ENCODE data around the gene CCDC138. TPM values are rescaled to one million over a fixed set of nuclear protein-coding genes. Genes with fewer than 3 reads are reported as not detected.

CCDC138 gene
- total RNA-seq, 1 experiment from 2014 or later = 23.0 TPM

DNA sequence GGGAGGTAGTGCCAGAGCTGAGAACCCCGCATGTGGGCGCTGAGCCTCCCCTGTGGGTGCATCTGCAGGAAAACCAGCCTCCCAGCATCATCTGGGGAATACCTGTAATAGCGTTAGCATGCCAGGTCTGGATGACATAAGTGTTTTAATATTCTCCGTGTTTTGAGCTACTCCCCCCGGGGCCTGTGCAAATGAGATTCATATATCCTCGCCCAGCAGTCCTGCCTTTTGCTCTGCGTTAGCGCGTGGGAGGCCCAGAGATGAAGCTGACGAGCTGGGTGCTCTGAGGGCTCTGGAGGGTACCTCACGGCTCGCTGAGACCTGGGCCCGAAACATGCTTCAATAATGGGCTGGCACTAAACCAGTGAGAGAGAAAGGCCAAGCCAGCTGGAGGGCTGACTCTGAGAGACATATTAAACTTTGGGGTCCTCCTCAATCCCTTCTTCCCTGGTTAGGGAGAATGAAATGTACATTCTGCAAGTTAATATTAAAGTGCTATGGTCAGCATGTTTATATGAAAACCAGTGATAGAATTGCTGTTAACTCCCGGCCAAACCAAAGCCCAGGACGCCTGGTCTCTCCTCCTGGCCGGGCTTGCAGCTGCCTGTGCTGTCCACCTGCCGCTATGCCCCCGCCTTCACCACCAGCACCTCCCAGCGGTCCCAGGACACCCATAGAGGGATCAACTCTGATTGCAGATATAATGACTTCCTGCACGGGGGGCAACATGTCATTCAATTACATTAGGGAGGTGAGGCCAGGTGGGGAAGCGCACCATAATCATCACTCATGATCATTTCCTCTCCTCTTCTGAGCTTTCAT lies 125.4 kb downstream of the CCDC138 start:
- no peak for DNase-seq (ENCODE audit: low spot score)
- in situ Hi-C loops (cut with HindIII; ENCODE audit: low sequenced_read_pairs) = no loop called here

- no peak for DNase-seq (ENCODE audit: low spot score)
- in situ Hi-C loops (cut with HindIII; ENCODE audit: low sequenced_read_pairs) = no loop called here
Observed at GRCh38 chr2:108912629-108912902, 126.0 kb downstream of the CCDC138 start.

GRCh38 chr2:108916122-108916795 lies 129.7 kb downstream of the CCDC138 start:
- in situ Hi-C loops (cut with HindIII; ENCODE audit: low sequenced_read_pairs) = no loop called here
- no peak for DNase-seq (ENCODE audit: low spot score)

DNA sequence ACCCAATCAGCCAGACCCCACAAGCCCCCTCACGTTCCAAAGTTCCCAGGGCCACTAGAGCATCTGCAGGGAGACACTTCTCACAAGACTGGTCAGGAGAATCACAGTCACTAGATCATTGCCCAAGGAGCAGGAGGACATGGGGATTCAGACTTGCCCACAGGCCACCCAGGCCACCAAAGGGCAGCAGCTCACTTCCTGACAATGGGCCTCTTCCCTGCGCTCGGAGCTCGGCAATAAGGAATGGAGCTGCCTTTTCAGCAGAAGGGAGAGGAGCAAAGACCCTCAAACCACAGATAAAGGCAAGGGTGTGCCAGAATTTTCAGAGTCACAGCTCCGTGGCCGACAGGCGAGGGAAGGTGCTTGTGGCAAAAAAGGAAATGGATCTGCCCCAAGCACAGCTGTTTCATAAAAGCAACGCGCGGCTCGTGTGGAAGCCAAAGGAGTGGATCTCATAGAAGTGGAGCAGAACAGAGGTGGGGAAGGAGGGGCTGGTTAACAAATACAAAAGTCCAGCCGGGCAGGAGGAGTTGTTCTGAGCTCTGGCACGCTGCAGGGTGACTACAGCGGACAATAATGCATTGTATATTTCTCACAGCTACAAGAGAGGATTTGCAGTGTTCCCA lies 130.3 kb downstream of the CCDC138 start:
- DNase-seq (ENCODE audit: low spot score) = no peak
- in situ Hi-C loops (cut with HindIII; ENCODE audit: low sequenced_read_pairs) = no loop called here

GRCh38 chr2:108917526-108917925 lies 131.0 kb downstream of the CCDC138 start:
- DNase-seq (ENCODE audit: low spot score) = no peak
- in situ Hi-C loops (cut with HindIII; ENCODE audit: low sequenced_read_pairs) = no loop called here

DNA sequence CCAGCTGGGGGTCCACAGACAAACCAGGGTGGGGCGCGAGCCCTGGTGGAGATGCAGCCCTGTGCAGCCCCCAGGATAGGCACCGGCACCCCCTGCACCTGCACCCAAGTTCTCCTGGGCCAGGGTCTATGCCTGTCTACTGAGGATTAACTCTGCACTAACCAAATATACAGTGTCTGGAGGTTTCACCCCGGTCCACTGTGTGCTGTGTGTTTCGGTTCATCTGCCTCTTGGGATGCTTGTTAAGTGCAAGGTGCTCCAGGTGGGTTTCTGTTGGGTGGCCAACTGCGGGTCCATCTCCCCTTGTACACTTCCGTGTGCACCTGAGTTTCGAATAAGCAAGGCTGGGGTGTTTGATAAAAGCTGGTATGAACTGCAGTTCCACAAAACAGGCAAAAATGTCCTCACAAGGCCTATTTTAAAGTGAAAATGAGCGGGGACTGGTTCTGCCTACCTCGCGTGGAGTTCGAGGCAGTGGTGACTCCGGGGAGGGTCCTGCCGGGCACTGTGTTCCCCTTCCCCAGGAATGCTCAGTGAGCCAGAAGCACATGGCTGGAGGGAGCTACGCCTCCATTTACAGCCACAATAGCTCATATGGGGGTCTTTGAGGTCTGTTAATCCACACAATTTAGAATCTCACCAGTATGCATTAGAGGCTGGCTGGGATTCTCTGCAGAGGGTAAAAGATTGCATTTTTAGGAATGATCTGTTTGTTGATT lies 131.7 kb downstream of the CCDC138 start:
- no peak for DNase-seq (ENCODE audit: low spot score)
- in situ Hi-C loops (cut with HindIII; ENCODE audit: low sequenced_read_pairs) = no loop called here

DNA sequence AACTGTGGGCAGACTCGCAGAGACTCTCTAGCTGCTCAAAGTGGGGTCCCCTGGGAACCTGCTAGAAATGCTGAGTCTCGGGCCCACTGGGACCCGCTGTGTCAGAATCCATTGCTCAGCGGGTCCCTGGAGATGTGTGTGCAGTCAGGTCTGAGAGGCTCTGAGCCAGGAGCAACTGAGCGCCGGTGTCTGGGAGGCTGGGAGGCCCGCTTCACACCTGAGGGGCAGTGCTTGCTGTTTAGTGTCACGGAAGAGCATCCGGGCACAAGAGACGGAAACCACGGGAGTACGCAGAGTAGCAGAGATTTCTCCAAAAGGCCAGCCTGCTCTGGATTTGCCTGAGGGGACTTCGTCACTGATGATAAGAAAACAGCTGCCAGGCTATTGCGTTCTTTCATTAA lies 132.4 kb downstream of the CCDC138 start:
- DNase-seq (ENCODE audit: low spot score) = no peak
- in situ Hi-C loops (cut with HindIII; ENCODE audit: low sequenced_read_pairs) = no loop called here

DNA sequence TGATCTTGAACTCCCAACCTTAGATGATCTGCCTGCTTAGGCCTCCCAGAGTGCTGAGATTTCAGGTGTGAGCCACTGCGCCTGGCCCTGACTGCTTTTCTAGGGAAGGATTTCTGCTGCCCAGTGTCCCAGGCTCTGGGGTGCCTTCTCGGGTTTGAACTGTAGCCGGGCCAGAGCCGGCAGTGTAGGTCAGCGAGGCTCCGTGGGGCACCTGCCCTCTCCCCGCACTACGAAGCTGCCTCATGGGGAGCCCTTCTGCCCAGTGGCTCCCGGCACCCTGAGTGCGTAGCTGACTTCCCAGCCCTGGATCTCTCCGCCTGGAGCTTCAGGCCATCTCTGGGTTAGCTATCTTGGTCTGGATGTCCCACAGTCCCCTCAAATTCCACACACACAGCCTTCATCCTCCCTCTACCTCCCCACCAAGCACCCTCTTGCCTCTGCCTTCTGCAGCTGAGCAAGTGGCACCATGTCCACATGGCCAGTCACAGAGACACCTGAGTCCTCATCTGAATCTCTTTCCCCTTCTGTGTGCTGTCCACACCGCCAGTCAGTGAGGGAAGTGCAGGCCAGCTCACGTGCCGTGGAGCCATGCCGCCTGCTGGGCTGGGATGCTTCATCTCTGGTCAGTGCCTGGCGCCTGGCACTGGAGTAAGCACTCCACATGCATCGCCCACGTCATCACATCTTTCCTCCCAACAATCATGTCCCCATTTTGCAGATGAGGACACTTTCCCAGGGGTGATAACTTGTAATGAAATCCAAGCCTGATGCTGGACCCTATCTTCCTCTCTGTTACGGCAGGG lies 133.2 kb downstream of the CCDC138 start:
- DNase-seq (ENCODE audit: low spot score) = no peak
- in situ Hi-C loops (cut with HindIII; ENCODE audit: low sequenced_read_pairs) = no loop called here

DNA sequence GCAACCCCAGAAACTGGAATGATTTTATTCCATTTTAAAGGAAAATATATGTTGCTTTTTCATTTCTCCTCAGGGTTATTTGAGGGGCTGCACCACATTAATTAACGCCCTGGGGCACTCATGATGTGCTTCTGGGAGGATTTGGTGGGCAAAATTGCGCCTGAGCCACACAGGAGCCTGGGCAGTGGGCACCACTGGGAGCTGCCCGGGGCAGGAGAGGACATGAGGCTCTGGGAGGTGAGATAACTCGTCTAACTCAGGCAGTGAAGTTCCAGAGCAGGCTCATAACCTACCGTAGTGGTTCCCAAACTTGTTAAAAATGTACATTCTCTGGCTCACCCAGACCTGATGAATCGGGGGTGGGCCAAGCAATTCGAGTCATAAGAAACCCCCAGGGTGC lies 134.1 kb downstream of the CCDC138 start:
- in situ Hi-C loops (cut with HindIII; ENCODE audit: low sequenced_read_pairs) = no loop called here
- no peak for DNase-seq (ENCODE audit: low spot score)

DNA sequence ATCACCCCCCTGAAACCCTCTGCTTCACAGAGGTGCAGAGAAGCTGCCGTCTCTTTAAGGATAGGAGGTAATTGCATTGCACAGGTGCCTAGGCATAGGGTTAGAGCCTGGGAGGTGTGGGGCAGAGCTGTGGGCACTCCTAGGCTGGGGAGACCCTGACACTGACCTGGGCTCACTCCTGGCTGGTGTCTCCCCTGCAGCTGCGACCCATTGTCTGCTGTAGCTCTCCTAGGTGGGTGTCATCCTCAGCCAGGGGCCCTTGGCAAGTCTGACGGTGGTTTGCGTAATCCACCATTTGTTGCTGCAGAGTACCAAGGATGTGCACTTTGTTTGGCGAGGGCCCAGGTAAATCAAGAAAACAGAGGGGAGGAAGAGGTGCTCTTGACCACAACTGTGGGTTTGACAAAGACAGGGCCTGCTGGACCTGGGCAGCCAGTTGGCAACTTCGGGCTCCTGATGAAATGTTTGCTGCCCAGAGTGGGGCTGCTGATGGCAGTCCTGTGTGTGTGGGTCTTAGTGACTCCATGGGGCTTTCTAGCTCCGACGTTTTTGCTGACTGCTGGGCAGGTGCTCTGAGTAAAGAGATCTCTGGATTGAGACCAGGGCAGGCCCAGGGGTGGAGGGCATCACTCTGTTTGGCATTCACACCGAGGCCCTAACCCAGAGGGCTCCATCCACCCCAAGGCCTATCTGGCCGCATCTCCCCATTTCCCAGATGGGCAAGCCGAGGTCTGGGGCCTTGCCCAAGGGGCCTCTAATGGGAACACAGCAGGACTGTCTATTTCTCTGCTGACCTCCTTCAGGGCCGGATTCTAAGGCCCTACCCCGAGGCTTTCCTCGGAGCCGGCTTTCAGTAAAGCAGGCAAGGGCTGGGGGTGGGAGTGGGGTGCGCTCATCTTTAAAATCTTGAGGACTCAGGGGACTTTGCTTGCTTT lies 134.8 kb downstream of the CCDC138 start:
- in situ Hi-C loops (cut with HindIII; ENCODE audit: low sequenced_read_pairs) = no loop called here
- no peak for DNase-seq (ENCODE audit: low spot score)

DNA sequence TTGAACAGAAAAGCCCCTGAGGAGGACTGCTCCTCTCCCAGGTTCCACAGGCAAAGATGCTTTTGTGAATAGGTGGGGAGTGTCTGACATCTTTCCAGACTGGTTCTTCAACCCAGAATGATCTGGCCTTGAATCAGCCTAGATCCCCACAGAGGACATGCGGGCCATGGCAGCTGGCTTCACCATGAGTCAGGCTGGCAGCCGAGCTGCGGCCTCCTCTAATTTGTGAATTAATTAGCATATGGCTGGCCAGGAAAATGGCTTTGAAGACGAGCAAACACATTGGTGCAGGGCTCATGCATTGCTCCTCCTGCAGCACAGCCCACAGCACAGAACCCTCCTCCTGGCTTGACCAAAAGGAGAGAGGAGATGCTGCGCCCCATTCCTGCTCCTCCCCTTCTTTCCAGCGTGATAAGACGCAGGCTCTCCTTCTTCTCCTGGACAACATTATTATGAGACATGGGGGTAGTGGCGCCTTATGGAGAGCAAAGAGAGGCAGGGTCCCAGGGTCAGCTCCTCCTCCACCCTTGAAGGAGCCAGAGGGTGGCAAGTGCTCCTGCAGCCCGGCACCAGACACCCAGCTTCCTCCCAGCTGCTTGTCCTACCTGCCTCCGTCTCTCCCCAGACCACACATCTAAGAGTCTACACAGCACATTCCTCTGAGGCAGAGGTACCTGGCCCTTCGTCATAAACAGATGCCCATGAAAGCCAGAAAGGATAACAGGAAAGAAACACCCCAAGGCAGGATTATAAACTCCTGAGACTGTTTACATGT lies 135.8 kb downstream of the CCDC138 start:
- in situ Hi-C loops (cut with HindIII; ENCODE audit: low sequenced_read_pairs) = no loop called here
- peak; percentile 72 for DNase-seq (ENCODE audit: low spot score)

- no peak for DNase-seq (ENCODE audit: low spot score)
- in situ Hi-C loops (cut with HindIII; ENCODE audit: low sequenced_read_pairs) = no loop called here
Observed at GRCh38 chr2:108923019-108923700, 136.6 kb downstream of the CCDC138 start.

GRCh38 chr2:108923736-108924579 lies 137.4 kb downstream of the CCDC138 start:
- in situ Hi-C loops (cut with HindIII; ENCODE audit: low sequenced_read_pairs) = no loop called here
- DNase-seq (ENCODE audit: low spot score) = no peak

GRCh38 chr2:108924580-108925251 lies 138.1 kb downstream of the CCDC138 start:
- no peak for DNase-seq (ENCODE audit: low spot score)
- in situ Hi-C loops (cut with HindIII; ENCODE audit: low sequenced_read_pairs) = no loop called here

GRCh38 chr2:108925286-108925685 lies 138.7 kb downstream of the CCDC138 start:
- in situ Hi-C loops (cut with HindIII; ENCODE audit: low sequenced_read_pairs) = no loop called here
- DNase-seq (ENCODE audit: low spot score) = no peak

DNA sequence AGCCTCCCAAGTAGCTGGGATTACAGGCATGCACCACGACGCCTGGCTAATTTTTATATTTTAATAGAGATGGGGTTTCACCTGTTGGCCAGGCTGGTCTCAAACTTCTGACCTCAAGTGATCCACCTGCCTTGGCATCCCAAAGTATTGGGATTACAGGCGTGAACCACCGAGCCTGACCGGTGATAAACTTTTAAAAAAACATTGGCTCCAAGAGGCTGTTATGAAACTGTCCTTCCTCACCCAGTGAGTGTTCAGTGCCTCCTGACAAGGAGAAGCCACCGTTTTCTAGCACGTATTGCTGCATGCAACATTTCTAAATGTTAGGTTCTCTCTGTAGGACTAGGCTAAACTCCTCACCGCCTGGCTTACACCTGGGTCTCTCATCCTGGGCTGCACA lies 139.2 kb downstream of the CCDC138 start:
- in situ Hi-C loops (cut with HindIII; ENCODE audit: low sequenced_read_pairs) = no loop called here
- no peak for DNase-seq (ENCODE audit: low spot score)

Measured in G401 (cell line).